ENCODE results near the gene MTERF2.
"Not testable (repeated sequence)": the region's sequence is repeated elsewhere in the genome, so short reads cannot be mapped to it uniquely, and the experiment has no call there.

Gene MTERF2, protein sequence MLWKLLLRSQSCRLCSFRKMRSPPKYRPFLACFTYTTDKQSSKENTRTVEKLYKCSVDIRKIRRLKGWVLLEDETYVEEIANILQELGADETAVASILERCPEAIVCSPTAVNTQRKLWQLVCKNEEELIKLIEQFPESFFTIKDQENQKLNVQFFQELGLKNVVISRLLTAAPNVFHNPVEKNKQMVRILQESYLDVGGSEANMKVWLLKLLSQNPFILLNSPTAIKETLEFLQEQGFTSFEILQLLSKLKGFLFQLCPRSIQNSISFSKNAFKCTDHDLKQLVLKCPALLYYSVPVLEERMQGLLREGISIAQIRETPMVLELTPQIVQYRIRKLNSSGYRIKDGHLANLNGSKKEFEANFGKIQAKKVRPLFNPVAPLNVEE

GRCh38 chr12:106986625-106987389 lies at the start of gene MTERF2:
TSS of gene MTERF2 (minus strand) at chr12:106987146. CDS start at chr12:106978714, 8,432 bp downstream.
- peak; percentile 98 for DNase-seq (ENCODE audit: low spot score)

DNA sequence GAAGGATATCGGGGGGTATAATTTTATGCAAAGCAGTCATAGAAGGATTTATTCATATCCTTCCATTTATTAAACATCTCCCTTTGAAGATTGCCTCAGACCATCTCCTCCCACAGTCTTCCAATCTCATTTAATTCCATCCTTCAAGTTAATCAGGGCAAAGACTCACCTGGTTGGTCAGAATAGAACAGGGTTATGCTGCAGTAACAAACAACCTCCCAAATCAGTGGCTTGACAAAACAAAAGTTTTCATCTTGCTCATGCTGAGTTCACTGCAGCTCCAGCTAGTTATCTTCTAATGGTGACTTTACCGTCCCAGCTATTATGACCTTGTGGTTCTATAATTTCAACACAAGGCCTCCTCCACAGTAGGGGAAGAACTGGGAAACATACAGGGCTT lies 48.8 kb upstream of the MTERF2 start:
- DNase-seq (ENCODE audit: low spot score) = no peak

GRCh38 chr12:107033758-107034739 lies 47.1 kb upstream of the MTERF2 start:
- DNase-seq (ENCODE audit: low spot score) = no peak

DNA sequence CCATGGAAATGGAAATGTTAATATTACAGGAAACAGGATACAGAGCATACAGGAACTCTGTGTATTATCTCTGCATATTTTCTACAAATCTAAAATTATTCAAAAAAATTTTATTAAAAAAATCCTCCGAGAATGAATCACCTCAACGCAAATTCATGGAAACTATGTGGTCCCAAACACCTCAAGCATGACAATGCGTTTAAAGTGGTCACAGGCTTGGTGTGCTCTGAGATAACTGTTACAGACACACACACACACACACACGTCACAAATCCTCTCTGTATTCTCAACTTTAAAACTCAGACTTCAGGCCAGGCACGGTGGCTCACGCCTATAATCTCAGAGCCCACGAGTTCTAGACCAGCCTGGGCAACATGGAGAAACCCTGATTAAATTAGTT lies 45.3 kb upstream of the MTERF2 start:
- DNase-seq (ENCODE audit: low spot score) = no peak

DNA sequence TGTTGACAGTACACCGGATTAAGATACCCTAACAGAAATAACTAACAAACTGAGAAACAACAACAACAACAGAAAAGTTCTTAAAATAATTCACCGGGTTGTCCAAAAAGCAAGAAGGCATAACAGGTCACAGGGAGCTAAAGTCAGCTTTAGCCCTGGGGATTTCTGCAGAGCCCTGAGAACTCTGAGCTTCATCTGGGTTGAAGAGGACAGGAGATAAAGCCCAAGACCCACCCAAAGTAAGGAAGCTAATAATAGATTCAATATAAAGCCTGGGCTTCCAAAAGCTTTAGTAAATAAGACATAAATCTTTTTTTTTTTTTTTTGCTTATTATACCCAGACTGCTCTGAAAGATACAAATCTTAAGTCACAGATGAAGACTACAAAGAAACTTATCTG lies 44.1 kb upstream of the MTERF2 start:
- no peak for DNase-seq (ENCODE audit: low spot score)

GRCh38 chr12:107029081-107029480 lies 42.1 kb upstream of the MTERF2 start:
- no peak for DNase-seq (ENCODE audit: low spot score)

DNA sequence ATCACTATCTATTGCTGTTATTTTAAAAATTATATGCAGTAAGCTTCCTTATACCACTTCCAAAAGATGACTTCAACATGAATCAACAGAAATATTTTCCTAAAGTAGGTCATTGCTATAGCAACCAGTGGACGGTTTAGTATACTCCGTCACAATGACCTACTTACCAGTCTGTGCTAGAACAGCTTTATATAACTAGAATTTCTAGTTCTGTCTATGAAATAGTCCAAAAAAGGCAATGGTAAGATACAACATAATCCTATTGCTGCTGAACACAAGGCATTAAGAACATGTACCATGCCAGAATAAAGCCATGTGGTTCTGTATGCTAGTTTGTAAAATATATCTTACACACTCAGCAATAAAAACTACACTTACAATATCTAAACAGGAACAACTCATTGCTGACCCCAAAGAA lies 40.7 kb upstream of the MTERF2 start:
- DNase-seq (ENCODE audit: low spot score) = peak; percentile 81

- no peak for DNase-seq (ENCODE audit: low spot score)
These were observed 40.1 kb upstream of the MTERF2 start for GRCh38 chr12:107026806-107027635.

GRCh38 chr12:107026356-107026755 lies 39.4 kb upstream of the MTERF2 start:
- not testable (repeated sequence) for DNase-seq (ENCODE audit: low spot score)

GRCh38 chr12:107025671-107026070 lies 38.7 kb upstream of the MTERF2 start:
- no peak for DNase-seq (ENCODE audit: low spot score)

DNA sequence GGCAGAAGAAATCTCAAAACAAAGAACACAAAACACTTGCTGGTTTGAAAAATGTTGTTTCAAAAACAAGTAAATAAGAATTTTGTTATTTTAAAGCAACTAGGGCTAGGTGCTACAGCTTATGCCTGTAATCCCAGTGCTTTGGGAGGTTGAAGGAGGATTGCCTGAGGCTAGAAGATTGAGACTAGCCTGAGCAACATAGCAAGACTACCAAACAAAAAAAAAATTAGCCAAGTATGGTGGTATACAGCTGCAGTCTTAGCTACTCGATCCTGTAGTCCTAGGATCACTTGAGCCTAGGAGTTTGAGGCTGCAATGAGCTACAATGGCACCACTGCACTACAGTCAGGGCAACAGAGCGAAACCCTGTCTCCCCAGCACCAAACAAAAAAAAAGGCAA lies 32.6 kb upstream of the MTERF2 start:
- no peak for DNase-seq (ENCODE audit: low spot score)

DNA sequence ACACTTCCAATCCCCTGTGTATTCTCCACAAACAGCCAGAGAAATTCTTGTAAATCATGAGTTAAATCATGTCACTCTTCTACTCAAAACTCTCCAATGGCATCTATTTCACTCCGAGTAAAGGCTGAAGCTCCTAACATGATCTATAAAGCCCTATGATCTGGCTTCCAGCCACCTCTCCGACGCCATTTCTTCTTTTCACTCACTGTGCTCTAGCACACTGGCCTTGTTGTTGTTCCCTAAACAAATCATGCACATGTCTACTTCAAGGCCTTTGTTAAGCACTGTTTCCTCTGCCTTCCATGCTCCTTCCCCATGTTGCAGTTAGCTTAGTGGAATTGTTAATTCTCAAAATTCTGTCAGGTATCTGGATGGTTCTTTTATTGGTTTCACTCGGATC lies 30.1 kb upstream of the MTERF2 start:
- no peak for DNase-seq (ENCODE audit: low spot score)

- DNase-seq (ENCODE audit: low spot score) = no peak
These were observed 27.1 kb upstream of the MTERF2 start for GRCh38 chr12:107014055-107014454.

GRCh38 chr12:107012736-107013425 lies 25.9 kb upstream of the MTERF2 start:
- DNase-seq (ENCODE audit: low spot score) = no peak

DNA sequence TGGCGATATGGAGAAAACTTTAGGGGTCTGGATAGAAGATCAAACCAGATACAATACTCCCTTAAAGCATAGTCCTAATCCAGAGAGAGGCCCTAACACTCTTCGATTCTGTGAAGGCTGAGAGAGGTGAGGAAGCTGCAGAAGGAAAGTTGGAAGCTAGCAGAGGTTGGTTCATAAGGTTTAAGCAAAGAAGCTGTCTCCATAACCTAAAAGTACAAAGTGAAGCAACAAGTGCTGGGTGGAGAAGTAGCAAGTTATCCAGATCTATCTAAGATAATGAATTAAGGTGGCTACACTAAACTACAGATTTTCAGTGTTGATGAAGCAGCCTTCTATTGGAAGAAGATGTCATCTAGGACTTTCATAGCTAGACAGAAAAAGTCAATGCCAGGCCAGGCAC lies 24.6 kb upstream of the MTERF2 start:
- no peak for DNase-seq (ENCODE audit: low spot score)

GRCh38 chr12:107007411-107007810 lies 20.5 kb upstream of the MTERF2 start:
- no peak for DNase-seq (ENCODE audit: low spot score)

DNA sequence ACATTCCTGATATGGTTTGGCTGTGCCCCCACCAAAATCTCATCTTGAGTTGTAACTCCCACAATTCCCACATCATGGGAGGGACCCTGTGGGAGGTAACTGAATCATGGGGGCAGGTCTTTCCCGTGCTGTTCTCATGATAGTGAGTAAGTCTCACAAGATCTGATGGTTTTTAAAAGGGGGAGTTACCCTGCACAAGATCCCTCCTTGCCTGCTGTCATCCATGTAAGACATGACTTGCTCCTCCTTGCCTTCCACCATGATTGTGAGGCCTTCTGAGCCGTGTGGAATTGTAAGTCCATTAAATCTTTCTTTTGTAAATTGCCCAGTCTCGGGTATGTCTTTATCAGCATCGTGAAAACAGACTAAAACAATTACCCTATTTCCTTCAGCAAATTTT lies 15.7 kb upstream of the MTERF2 start:
- not testable (repeated sequence) for DNase-seq (ENCODE audit: low spot score)

GRCh38 chr12:106999446-106999845 lies 12.5 kb upstream of the MTERF2 start:
- DNase-seq (ENCODE audit: low spot score) = peak; percentile 40

DNA sequence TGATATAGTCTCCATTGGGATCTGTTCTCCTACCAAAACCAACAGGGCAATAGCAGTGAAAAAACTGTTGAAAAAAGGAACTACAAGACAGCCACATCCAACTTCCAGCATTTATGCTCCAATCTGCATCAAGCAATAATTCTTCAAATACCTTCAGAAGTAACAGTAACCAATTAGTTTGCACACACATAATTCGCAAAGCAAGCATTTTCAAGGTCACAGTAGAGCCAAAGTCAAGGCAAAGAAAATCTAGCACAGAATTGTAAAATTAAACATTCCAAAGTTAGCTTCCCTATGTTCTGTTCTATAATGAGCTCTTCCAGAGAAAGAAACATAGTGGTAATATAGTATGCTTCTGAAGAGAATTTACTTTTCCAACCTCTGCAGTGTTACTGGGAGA lies 11.0 kb upstream of the MTERF2 start:
- DNase-seq (ENCODE audit: low spot score) = no peak

DNA sequence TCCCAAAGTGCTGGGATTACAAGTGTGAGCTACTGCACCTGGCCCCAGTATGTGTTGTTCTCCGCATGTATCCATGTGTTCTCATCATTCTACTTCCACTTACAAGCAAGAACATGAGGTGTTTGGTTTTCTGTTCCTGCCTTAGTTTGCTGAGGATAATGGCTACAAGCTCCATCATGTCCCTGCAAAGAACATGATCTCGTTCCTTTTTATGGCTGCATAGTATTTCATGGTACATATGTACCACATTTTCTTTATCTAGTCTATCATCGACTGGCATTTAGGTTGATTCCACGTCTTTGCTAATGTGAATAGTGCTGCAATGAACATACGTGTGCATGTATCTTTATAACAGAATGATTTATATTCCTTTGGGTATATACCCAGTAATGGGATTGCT lies 9.2 kb upstream of the MTERF2 start:
- DNase-seq (ENCODE audit: low spot score) = not testable (repeated sequence)
